SKM-1 (cell line): ENCODE measurements around the gene SEM1.
"Not testable (repeated sequence)": the region's sequence is repeated elsewhere in the genome, so short reads cannot be mapped to it uniquely, and the experiment has no call there.

ENCODE experiments used
- DNase-seq: peaks from one replicate; lab custom pipeline; 2025; ENCODE audit not compliant: unreplicated experiment; lab: John Stamatoyannopoulos, UW

Gene SEM1

GRCh38 chr7:96707901-96708774 is 1.5 kb downstream of the SEM1 start:
- DNase-seq = no peak

GRCh38 chr7:96701258-96701657 is 8.4 kb downstream of the SEM1 start:
- no peak for DNase-seq

DNA sequence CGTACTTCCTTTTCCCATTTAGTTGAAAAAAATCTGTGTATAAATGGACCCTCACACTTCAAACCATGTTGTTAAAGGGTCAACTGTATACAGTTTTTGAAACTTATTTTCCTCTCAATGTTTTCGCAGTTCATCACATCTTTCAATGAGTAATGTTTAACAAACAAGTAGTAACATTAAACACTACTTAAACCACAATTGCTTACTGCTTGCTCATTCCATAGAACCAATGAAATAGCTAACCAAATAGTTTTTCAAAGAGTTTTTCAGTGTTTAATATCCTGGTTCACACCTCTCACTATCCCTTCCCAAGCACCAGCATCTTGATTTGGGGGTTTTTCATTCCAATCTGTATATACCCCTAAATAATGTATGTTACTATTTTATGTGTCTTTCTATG is 9.1 kb downstream of the SEM1 start:
- DNase-seq = no peak

DNA sequence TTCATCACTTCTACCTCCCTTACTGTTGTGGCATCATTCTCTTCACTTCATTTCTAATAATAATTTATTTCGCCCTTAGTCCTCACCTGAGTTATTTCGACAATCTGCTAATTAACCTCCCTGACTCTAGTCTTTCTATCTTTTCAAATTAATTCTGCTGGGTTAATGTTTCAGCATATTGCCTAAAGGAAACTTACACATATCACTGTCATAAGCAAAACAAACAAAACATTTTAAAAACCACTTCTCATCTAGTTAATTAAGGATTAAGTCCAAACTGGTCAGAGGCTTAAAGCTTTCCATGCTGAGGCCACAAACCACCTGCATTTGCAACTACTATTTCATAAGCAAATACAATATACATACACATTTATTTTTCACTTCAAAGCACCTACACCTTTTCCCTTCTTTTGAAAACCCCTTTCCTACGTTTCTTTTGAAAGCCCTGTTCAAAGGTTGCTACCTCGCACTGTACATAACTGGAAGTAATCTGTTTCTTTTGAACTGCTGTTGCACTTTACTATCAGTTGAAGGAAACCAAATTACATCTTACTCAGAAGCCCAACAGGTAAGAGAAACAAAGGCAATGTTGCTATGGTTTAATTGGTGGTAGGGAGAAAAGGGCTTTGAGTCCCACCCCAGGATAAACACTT is 10.3 kb downstream of the SEM1 start:
- no peak for DNase-seq

DNA sequence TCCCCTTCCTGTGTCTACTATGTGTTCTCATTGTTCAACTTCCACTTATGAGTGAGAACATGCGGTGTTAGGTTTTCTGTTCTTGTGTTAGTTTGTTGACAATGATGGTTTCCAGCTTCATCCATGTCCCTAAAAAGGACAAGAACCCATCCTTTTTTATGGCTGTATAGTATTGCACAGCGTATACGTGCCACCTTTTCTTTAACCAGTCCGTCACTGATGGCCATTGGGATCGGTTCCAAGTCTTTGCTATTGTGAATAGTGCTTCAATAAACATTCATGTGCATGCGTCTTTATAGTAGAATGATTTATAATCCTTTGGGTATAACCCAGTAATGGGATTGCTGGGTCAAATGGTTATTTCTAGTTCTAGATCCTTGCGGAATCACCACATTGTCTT is 11.2 kb downstream of the SEM1 start:
- not testable (repeated sequence) for DNase-seq

- DNase-seq = no peak
Measured at GRCh38 chr7:96697822-96698221, 11.8 kb downstream of the SEM1 start.

DNA sequence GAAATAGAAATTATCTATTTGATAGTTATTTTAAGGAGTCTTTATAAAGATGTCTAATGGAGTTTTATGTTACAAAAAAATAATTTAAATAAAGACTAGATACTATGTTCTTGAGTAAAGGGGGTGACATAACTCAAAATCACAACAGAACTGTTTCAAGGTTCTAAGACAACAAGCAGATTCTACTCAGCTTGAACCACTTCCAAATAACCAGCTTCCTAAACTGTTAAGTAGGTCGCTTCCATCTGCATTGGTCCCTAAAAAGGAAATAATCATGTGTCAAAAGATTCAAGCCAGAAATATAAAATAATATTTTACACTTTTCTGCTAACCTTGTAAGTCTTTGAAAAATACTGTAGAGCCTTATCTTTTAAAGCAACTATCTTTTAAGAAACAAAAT is 14.1 kb downstream of the SEM1 start:
- DNase-seq = no peak

- no peak for DNase-seq
Measured at GRCh38 chr7:96694082-96694481, 15.6 kb downstream of the SEM1 start.

DNA sequence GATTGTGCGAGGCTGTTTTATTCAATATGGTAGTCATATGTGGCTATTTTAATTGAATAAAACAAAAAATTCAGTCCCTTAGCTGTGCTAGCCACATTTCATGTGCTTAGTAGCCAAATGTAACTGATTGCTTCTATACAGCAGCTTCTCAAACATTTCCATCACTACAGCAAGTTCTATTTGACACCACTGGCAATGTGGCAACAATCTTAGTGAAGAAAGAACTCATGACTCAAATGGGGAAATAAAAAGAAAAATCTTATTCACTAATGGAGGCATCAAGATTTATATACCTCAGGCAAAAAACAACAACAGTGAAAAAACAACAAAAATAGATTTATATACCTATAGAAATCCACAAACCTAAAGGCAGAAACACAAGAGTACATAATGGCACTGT is 17.9 kb downstream of the SEM1 start:
- DNase-seq = no peak

- DNase-seq = no peak
Measured at GRCh38 chr7:96689414-96689813, 20.2 kb downstream of the SEM1 start.

DNA sequence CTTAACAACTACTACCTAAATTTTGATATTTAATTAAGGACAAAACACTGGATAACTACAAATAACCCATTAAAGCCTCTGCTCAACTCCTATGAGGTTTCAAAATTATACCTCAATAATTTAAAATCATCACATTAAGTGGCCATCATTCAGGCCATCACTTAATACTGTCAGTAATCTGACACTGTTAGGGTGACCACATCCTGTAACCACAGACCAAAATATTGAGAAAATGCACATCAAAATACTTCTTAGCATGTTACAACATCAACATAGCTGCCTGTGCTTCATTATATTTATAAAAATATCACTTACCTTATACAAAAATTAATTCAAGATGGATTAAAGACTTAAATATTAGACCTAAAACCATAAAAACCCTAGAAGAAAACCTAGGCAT is 23.3 kb downstream of the SEM1 start:
- no peak for DNase-seq

- no peak for DNase-seq
Measured at GRCh38 chr7:96685755-96686154, 23.9 kb downstream of the SEM1 start.

DNA sequence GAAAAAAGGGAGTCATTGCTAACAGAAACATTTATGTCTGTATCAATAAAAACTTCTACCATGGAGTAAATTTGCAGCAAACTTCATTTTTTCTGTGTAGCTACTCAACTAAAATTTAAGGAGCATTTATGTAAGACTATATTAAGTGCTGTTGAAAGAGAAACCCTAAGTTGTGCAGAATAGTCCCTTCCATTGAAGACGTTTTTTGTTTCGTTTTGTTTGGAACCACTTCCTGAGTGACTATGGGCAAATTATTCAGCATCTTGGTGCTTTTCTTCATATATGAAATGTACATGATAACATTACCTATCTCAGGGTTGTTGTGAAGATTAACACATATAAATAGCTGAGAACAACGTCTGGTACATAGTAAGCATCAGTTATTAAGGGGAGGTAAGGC is 24.3 kb downstream of the SEM1 start:
- no peak for DNase-seq

GRCh38 chr7:96679886-96680285 is 29.8 kb downstream of the SEM1 start:
- DNase-seq = no peak

GRCh38 chr7:96676919-96677318 is 32.7 kb downstream of the SEM1 start:
- no peak for DNase-seq

DNA sequence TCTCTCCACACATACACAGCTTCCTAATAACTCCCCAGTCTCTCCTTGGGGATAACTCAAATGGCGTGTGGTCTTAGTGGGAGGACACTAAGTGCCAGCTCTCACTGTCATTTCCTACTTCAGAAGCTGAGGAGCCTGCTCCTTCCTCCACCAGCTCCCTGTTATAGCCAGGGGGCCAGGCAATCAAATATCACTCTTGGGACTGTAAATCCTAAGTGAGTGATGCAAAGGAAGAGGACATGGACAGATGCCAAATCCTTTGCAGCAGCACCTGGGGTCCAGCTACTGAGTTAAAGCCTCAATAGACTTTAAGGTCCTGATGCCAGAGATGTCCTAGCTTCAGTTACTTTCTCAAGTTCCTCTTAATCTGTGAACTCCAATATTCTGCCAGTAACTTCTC is 34.1 kb downstream of the SEM1 start:
- DNase-seq = no peak

GRCh38 chr7:96674565-96674964 is 35.1 kb downstream of the SEM1 start:
- no peak for DNase-seq

DNA sequence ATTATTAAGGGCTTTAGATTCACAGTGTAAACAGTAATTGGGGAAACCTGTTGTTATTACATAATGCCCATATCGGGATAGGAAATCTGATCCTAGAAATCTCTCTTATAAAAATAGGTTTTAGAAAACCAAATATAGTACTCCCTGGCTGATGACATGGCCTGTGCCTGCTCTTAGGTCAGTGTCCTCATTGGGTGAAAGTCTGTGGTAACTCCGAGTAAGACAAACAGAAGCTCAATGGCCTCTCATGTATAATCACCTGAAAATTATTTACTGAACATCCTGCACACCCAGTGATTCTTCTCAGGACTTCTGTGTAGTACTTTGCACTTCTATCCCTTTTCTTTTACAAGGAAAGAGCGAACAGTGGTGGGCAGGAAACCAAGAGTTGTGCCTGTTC is 37.8 kb downstream of the SEM1 start:
- DNase-seq = no peak

GRCh38 chr7:96670338-96671289 is 39.0 kb downstream of the SEM1 start:
- DNase-seq = no peak

DNA sequence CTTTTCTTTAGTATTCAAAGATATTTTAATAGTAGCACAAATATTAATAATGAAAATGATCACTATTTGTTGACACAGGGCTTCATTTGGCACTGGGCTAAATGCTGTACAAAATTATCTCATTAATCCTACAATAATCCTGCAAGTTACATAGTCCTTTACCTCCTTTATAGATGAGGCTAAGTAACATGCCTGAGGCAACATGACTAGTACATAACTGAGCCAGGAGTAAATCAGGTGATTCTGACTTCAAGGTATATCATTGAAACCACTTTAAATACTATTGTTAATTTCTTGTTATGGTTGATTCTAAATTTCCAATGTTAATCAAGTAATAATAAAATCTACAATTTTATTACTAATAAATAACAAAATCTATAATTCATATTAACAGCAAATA is 39.8 kb downstream of the SEM1 start:
- no peak for DNase-seq

DNA sequence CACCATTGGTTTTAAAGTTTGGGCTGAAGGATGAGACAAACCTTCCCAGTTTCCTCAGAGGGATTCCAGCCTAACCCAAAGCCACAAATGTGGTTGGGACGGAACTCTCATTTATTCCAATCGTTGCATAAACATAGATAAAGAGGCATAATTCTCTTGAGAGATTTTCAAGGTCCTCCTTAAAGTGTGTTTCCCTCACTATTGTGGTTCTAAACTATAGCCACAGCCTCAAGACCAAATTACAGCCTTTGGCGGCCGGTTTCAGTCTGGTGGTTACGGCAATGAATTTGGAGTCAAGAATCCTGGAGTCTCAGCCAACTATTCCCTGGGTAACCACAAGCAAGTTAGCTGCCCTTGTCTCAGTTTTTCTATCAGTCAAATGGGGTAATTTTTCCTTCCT is 42.6 kb downstream of the SEM1 start:
- no peak for DNase-seq

DNA sequence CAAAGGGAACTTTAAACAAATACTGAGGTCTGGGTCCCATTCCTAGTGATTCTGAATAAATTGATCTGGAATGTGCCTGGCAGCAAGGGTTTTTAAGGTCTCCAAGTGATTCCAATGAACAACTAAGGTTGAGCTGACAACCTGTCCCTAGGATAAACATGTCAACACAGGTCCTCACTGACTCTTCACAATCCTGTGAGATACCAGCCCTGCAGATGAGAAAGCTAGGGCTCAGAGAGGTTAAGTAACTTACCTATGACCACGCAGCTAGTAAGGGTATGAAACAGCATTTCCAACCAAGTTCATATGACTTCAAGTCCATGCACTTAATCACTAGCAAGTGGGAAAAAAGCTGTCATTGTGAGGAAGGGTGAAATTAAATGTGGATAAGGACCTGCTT is 44.0 kb downstream of the SEM1 start:
- no peak for DNase-seq
